Measurements from ENCODE around the gene NCF4.

Gene NCF4

GRCh38 chr22:36822581-36822980 is 38.2 kb upstream of the NCF4 start:
- Histone ChIP-seq H3K4me1 (ENCODE audit: control insufficient read depth, insufficient read depth, low read length) (no peaks in the 10 kb centered on the region), H3K9ac (ENCODE audit: low read length in 2 of 2) (no peak overlapping the region), H3K27ac (ENCODE audit: low read length) (no peak overlapping the region), H3K27me3 (ENCODE audit: control insufficient read depth in 1 of 2, insufficient read depth in 2 of 2, low read length in 2 of 2) (peaks cover 31 to 40% of the 10 kb centered on the region in 2 donors), H3K9me3 (ENCODE audit: control insufficient read depth in 2 of 2, low read length in 2 of 2) (no peaks in the 10 kb centered on the region), H3K36me3 (ENCODE audit: control insufficient read depth in 2 of 2, insufficient read depth in 2 of 2, low read length in 2 of 2) (no peaks in the 10 kb centered on the region), H3K4me3 (ENCODE audit: low read length in 2 of 2) (no peak overlapping the region)

GRCh38 chr22:36823186-36823839 is 37.5 kb upstream of the NCF4 start:
- H3K36me3 ChIP-seq (ENCODE audit: control insufficient read depth in 2 of 2, insufficient read depth in 2 of 2, low read length in 2 of 2) = no peaks in the 10 kb centered on the region

GRCh38 chr22:36824655-36825054 is 36.2 kb upstream of the NCF4 start:
- Histone ChIP-seq H3K36me3 (ENCODE audit: control insufficient read depth in 2 of 2, insufficient read depth in 2 of 2, low read length in 2 of 2) (no peaks in the 10 kb centered on the region), H3K9ac (ENCODE audit: low read length in 2 of 2) (no peak overlapping the region), H3K27ac (ENCODE audit: low read length) (no peak overlapping the region), H3K4me1 (ENCODE audit: control insufficient read depth, insufficient read depth, low read length) (no peaks in the 10 kb centered on the region), H3K9me3 (ENCODE audit: control insufficient read depth in 2 of 2, low read length in 2 of 2) (no peaks in the 10 kb centered on the region), H3K4me3 (ENCODE audit: low read length in 2 of 2) (no peak overlapping the region), H3K27me3 (ENCODE audit: control insufficient read depth in 1 of 2, insufficient read depth in 2 of 2, low read length in 2 of 2) (peaks cover 16 to 24% of the 10 kb centered on the region in 2 donors)

More at GRCh38 chr22:36823186-36823839, 37.5 kb upstream of the NCF4 start:
- H3K4me3 ChIP-seq (ENCODE audit: low read length in 2 of 2) = no peak overlapping the region
- peaks cover 24 to 33% of the 10 kb centered on the region in 2 donors for H3K27me3 ChIP-seq (ENCODE audit: control insufficient read depth in 1 of 2, insufficient read depth in 2 of 2, low read length in 2 of 2)
- H3K9me3 ChIP-seq (ENCODE audit: control insufficient read depth in 2 of 2, low read length in 2 of 2) = no peaks in the 10 kb centered on the region
- H3K4me1 ChIP-seq (ENCODE audit: control insufficient read depth, insufficient read depth, low read length) = no peaks in the 10 kb centered on the region
- no peak overlapping the region for H3K9ac ChIP-seq (ENCODE audit: low read length in 2 of 2)
- H3K27ac ChIP-seq (ENCODE audit: low read length) = no peak overlapping the region

GRCh38 chr22:36826262-36826661 is 34.5 kb upstream of the NCF4 start:
- H3K27ac ChIP-seq (ENCODE audit: low read length) = no peak overlapping the region
- H3K4me3 ChIP-seq (ENCODE audit: low read length in 2 of 2) = no peak overlapping the region
- no peaks in the 10 kb centered on the region for H3K36me3 ChIP-seq (ENCODE audit: control insufficient read depth in 2 of 2, insufficient read depth in 2 of 2, low read length in 2 of 2)
- H3K9ac ChIP-seq (ENCODE audit: low read length in 2 of 2) = no peak overlapping the region
- H3K4me1 ChIP-seq (ENCODE audit: control insufficient read depth, insufficient read depth, low read length) = no peaks in the 10 kb centered on the region
- H3K9me3 ChIP-seq (ENCODE audit: control insufficient read depth in 2 of 2, low read length in 2 of 2) = no peaks in the 10 kb centered on the region
- H3K27me3 ChIP-seq (ENCODE audit: control insufficient read depth in 1 of 2, insufficient read depth in 2 of 2, low read length in 2 of 2) = peaks cover 11 to 19% of the 10 kb centered on the region in 2 donors

GRCh38 chr22:36828815-36829214 is 32.0 kb upstream of the NCF4 start:
- H3K36me3 ChIP-seq (ENCODE audit: control insufficient read depth in 2 of 2, insufficient read depth in 2 of 2, low read length in 2 of 2) = no peaks in the 10 kb centered on the region
- H3K9ac ChIP-seq (ENCODE audit: low read length in 2 of 2) = no peak overlapping the region
- peaks cover 0 to 4% of the 10 kb centered on the region in 2 donors for H3K9me3 ChIP-seq (ENCODE audit: control insufficient read depth in 2 of 2, low read length in 2 of 2)
- no peaks in the 10 kb centered on the region for H3K4me1 ChIP-seq (ENCODE audit: control insufficient read depth, insufficient read depth, low read length)
- H3K27me3 ChIP-seq (ENCODE audit: control insufficient read depth in 1 of 2, insufficient read depth in 2 of 2, low read length in 2 of 2) = peaks cover 5 to 13% of the 10 kb centered on the region in 2 donors
- no peak overlapping the region for H3K4me3 ChIP-seq (ENCODE audit: low read length in 2 of 2)
- no peak overlapping the region for H3K27ac ChIP-seq (ENCODE audit: low read length)

GRCh38 chr22:36829370-36830002 is 31.3 kb upstream of the NCF4 start:
- H3K27ac ChIP-seq (ENCODE audit: low read length) = no peak overlapping the region
- H3K36me3 ChIP-seq (ENCODE audit: control insufficient read depth in 2 of 2, insufficient read depth in 2 of 2, low read length in 2 of 2) = no peaks in the 10 kb centered on the region
- no peak overlapping the region for H3K9ac ChIP-seq (ENCODE audit: low read length in 2 of 2)
- H3K4me3 ChIP-seq (ENCODE audit: low read length in 2 of 2) = no peak overlapping the region
- peaks cover 0 to 4% of the 10 kb centered on the region in 2 donors for H3K9me3 ChIP-seq (ENCODE audit: control insufficient read depth in 2 of 2, low read length in 2 of 2)
- peaks cover 5 to 6% of the 10 kb centered on the region in 2 donors for H3K27me3 ChIP-seq (ENCODE audit: control insufficient read depth in 1 of 2, insufficient read depth in 2 of 2, low read length in 2 of 2)
- H3K4me1 ChIP-seq (ENCODE audit: control insufficient read depth, insufficient read depth, low read length) = no peaks in the 10 kb centered on the region

- H3K4me1 ChIP-seq (ENCODE audit: control insufficient read depth, insufficient read depth, low read length) = no peaks in the 10 kb centered on the region
- H3K27ac ChIP-seq (ENCODE audit: low read length) = no peak overlapping the region
- H3K9ac ChIP-seq (ENCODE audit: low read length in 2 of 2) = no peak overlapping the region
- H3K36me3 ChIP-seq (ENCODE audit: control insufficient read depth in 2 of 2, insufficient read depth in 2 of 2, low read length in 2 of 2) = no peaks in the 10 kb centered on the region
- peaks cover 5% of the 10 kb centered on the region in 2 donors for H3K27me3 ChIP-seq (ENCODE audit: control insufficient read depth in 1 of 2, insufficient read depth in 2 of 2, low read length in 2 of 2)
- H3K4me3 ChIP-seq (ENCODE audit: low read length in 2 of 2) = no peak overlapping the region
- H3K9me3 ChIP-seq (ENCODE audit: control insufficient read depth in 2 of 2, low read length in 2 of 2) = peaks cover 0 to 4% of the 10 kb centered on the region in 2 donors
These were observed 30.2 kb upstream of the NCF4 start for GRCh38 chr22:36830601-36831000.

- no peaks in the 10 kb centered on the region for H3K36me3 ChIP-seq (ENCODE audit: control insufficient read depth in 2 of 2, insufficient read depth in 2 of 2, low read length in 2 of 2)
- no peak overlapping the region for H3K27ac ChIP-seq (ENCODE audit: low read length)
- no peak overlapping the region for H3K4me3 ChIP-seq (ENCODE audit: low read length in 2 of 2)
- H3K9me3 ChIP-seq (ENCODE audit: control insufficient read depth in 2 of 2, low read length in 2 of 2) = peaks cover 0 to 4% of the 10 kb centered on the region in 2 donors
- H3K4me1 ChIP-seq (ENCODE audit: control insufficient read depth, insufficient read depth, low read length) = no peaks in the 10 kb centered on the region
- peaks cover 5 to 6% of the 10 kb centered on the region in 2 donors for H3K27me3 ChIP-seq (ENCODE audit: control insufficient read depth in 1 of 2, insufficient read depth in 2 of 2, low read length in 2 of 2)
- no peak overlapping the region for H3K9ac ChIP-seq (ENCODE audit: low read length in 2 of 2)
These were observed 29.6 kb upstream of the NCF4 start for GRCh38 chr22:36831206-36831605.

GRCh38 chr22:36831717-36832116 is 29.1 kb upstream of the NCF4 start:
- Histone ChIP-seq H3K27me3 (ENCODE audit: control insufficient read depth in 1 of 2, insufficient read depth in 2 of 2, low read length in 2 of 2) (peaks cover 5 to 6% of the 10 kb centered on the region in 2 donors), H3K4me3 (ENCODE audit: low read length in 2 of 2) (no peak overlapping the region), H3K9ac (ENCODE audit: low read length in 2 of 2) (no peak overlapping the region), H3K4me1 (ENCODE audit: control insufficient read depth, insufficient read depth, low read length) (no peaks in the 10 kb centered on the region), H3K9me3 (ENCODE audit: control insufficient read depth in 2 of 2, low read length in 2 of 2) (peaks cover 0 to 4% of the 10 kb centered on the region in 2 donors), H3K27ac (ENCODE audit: low read length) (no peak overlapping the region), H3K36me3 (ENCODE audit: control insufficient read depth in 2 of 2, insufficient read depth in 2 of 2, low read length in 2 of 2) (no peaks in the 10 kb centered on the region)

GRCh38 chr22:36833073-36833472 is 27.7 kb upstream of the NCF4 start:
- no peak overlapping the region for H3K4me3 ChIP-seq (ENCODE audit: low read length in 2 of 2)
- H3K36me3 ChIP-seq (ENCODE audit: control insufficient read depth in 2 of 2, insufficient read depth in 2 of 2, low read length in 2 of 2) = no peaks in the 10 kb centered on the region
- H3K9ac ChIP-seq (ENCODE audit: low read length in 2 of 2) = no peak overlapping the region
- no peaks in the 10 kb centered on the region for H3K4me1 ChIP-seq (ENCODE audit: control insufficient read depth, insufficient read depth, low read length)
- H3K27me3 ChIP-seq (ENCODE audit: control insufficient read depth in 1 of 2, insufficient read depth in 2 of 2, low read length in 2 of 2) = peaks cover 5 to 6% of the 10 kb centered on the region in 2 donors
- no peak overlapping the region for H3K27ac ChIP-seq (ENCODE audit: low read length)
- peaks cover 0 to 4% of the 10 kb centered on the region in 2 donors for H3K9me3 ChIP-seq (ENCODE audit: control insufficient read depth in 2 of 2, low read length in 2 of 2)

- Histone ChIP-seq H3K4me1 (ENCODE audit: control insufficient read depth, insufficient read depth, low read length) (no peaks in the 10 kb centered on the region), H3K36me3 (ENCODE audit: control insufficient read depth in 2 of 2, insufficient read depth in 2 of 2, low read length in 2 of 2) (no peaks in the 10 kb centered on the region), H3K9ac (ENCODE audit: low read length in 2 of 2) (no peak overlapping the region), H3K27me3 (ENCODE audit: control insufficient read depth in 1 of 2, insufficient read depth in 2 of 2, low read length in 2 of 2) (peaks cover 0 to 7% of the 10 kb centered on the region in 2 donors), H3K9me3 (ENCODE audit: control insufficient read depth in 2 of 2, low read length in 2 of 2) (peaks cover 0 to 4% of the 10 kb centered on the region in 2 donors), H3K27ac (ENCODE audit: low read length) (no peak overlapping the region), H3K4me3 (ENCODE audit: low read length in 2 of 2) (no peak overlapping the region)
These were observed 24.9 kb upstream of the NCF4 start for GRCh38 chr22:36835903-36836302.
